Loucy (cell line): Measurements from ENCODE around the gene FAM186B.

Source experiments
- CTCF ChIP-seq: fragments of 200-600 bp; sonication (generic); conservative IDR thresholded peaks from 2 replicates; pipeline ENCODE4 v1.5.1; 2014; ENCODE audit warnings: mild to moderate bottlenecking, antibody characterized with exemption, low read length
- EZH2phosphoT487 ChIP-seq: fragments of 200-600 bp; IDR thresholded peaks from 2 replicates; pipeline ENCODE4 v1.6.1; 2018; ENCODE audit warnings: antibody characterized with exemption, mild to moderate bottlenecking, moderate library complexity, borderline replicate concordance

GRCh38 chr12:49643961-49644619 lies 38.7 kb upstream of the FAM186B start:
- TF ChIP-seq CTCF: no peak
- no peak for TF ChIP-seq EZH2phosphoT487
